Neural cell (in vitro differentiated cells): ENCODE results near the gene SLC2A2. TPM values are rescaled to one million over a fixed set of nuclear protein-coding genes. Genes with fewer than 3 reads are reported as not detected.

Experiments
- H2AFZ ChIP-seq: fragments of 200-600, 300-800 bp; sonication (generic), shearing (Covaris generic); 2 replicates; pipeline ENCODE4 v1.6.0; 2014; ENCODE audit warnings: low read depth, mild to moderate bottlenecking, antibody characterized with exemption, low read length, moderate library complexity
- H3F3A ChIP-seq: fragments of 200-600 bp; shearing (Covaris generic); 2 replicates; pipeline ENCODE4 v1.6.1; 2016; ENCODE audit warnings: mild to moderate bottlenecking, moderate library complexity, mixed read lengths, antibody characterized with exemption, low read length; ENCODE audit not compliant: insufficient read depth, poor library complexity, severe bottlenecking
- H3K27ac ChIP-seq: fragments of 200-600, 300-800 bp; sonication (generic), shearing (Covaris generic); 2 replicates; pipeline ENCODE4 v1.5.1; 2014; ENCODE audit warnings: mild to moderate bottlenecking, low read length, moderate library complexity
- H3K27me3 ChIP-seq: fragments of 300-800, 200-600 bp; sonication (generic), shearing (Covaris generic); 2 replicates; pipeline ENCODE4 v1.6.0; 2014; ENCODE audit warnings: mild to moderate bottlenecking, low read depth, low read length, moderate library complexity; ENCODE audit not compliant: insufficient read depth
- H3K36me3 ChIP-seq: fragments of 300-800, 200-600 bp; sonication (generic), shearing (Covaris generic); 2 replicates; pipeline ENCODE4 v1.5.1; 2014; ENCODE audit warnings: mild to moderate bottlenecking, antibody characterized with exemption, low read length, moderate library complexity; ENCODE audit not compliant: insufficient read depth
- H3K4me2 ChIP-seq: fragments of 300-800, 200-600 bp; sonication (generic), shearing (Covaris generic); 2 replicates; pipeline ENCODE4 v1.6.0; 2014; ENCODE audit warnings: mild to moderate bottlenecking, low read length
- H3K4me3 ChIP-seq: fragments of 300-800, 200-600 bp; sonication (generic), shearing (Covaris generic); 2 replicates; pipeline ENCODE4 v1.5.1; 2014; ENCODE audit warnings: mild to moderate bottlenecking, low read length, moderate library complexity
- H3K79me2 ChIP-seq: fragments of 200-600 bp; shearing (Covaris generic); replicated peaks from 2 replicates; pipeline ENCODE4 v1.6.0; 2014; ENCODE audit warnings: mild to moderate bottlenecking, low read length, moderate library complexity; ENCODE audit not compliant: insufficient read depth
- H3K9ac ChIP-seq: fragments of 300-800, 200-600 bp; sonication (generic), shearing (Covaris generic); 2 replicates; pipeline ENCODE4 v1.6.1; 2016; ENCODE audit warnings: mild to moderate bottlenecking, low read length, mixed read lengths
- H3K9me2 ChIP-seq: fragments of 200-600 bp; shearing (Covaris generic); 2 replicates; pipeline ENCODE4 v1.6.1; 2016; ENCODE audit warnings: mild to moderate bottlenecking, low read length, mixed read lengths; ENCODE audit not compliant: insufficient read depth
- H3K9me3 ChIP-seq: fragments of 200-600, 300-800 bp; sonication (generic), shearing (Covaris generic); 2 replicates; pipeline ENCODE4 v1.6.1; 2016; ENCODE audit warnings: mild to moderate bottlenecking, mixed run types, low read length, moderate library complexity, mixed read lengths
- H4K20me1 ChIP-seq: fragments of 200-600 bp; shearing (Covaris generic); 2 replicates; pipeline ENCODE4 v1.6.1; 2016; ENCODE audit warnings: mild to moderate bottlenecking, mixed run types; ENCODE audit not compliant: insufficient read depth
- CTCF ChIP-seq: fragments of 450-650 bp; IDR thresholded peaks from 2 replicates; pipeline ENCODE4 v1.5.1; 2014; ENCODE audit warnings: antibody characterized with exemption, mild to moderate bottlenecking, moderate library complexity; ENCODE audit not compliant: poor library complexity, severe bottlenecking
- EP300 ChIP-seq: fragments of 450-650 bp; conservative IDR thresholded peaks from 2 replicates; pipeline ENCODE4 v1.6.1; 2014; ENCODE audit warnings: antibody characterized with exemption, mild to moderate bottlenecking, moderate library complexity; ENCODE audit not compliant: poor library complexity, severe bottlenecking
- EZH2 ChIP-seq: fragments of 200-600, 300-800 bp; shearing (Covaris generic), sonication (generic); IDR thresholded peaks from 2 replicates; pipeline ENCODE4 v1.6.1; 2014; ENCODE audit warnings: antibody characterized with exemption, low read length, borderline replicate concordance, mild to moderate bottlenecking; ENCODE audit not compliant: insufficient read depth, poor library complexity, severe bottlenecking
- MXI1 ChIP-seq: fragments of 450-650 bp; conservative IDR thresholded peaks from 2 replicates; pipeline ENCODE4 v1.6.1; 2014; ENCODE audit warnings: antibody characterized with exemption, mild to moderate bottlenecking; ENCODE audit not compliant: poor library complexity, severe bottlenecking
- POLR2AphosphoS5 ChIP-seq: IDR thresholded peaks from 2 replicates; pipeline ENCODE4 v1.6.1; 2012
- RAD21 ChIP-seq: fragments of 450-650 bp; conservative IDR thresholded peaks from 2 replicates; pipeline ENCODE4 v1.6.1; 2014; ENCODE audit warnings: antibody characterized with exemption, mild to moderate bottlenecking, moderate library complexity
- REST ChIP-seq: IDR thresholded peaks from 2 replicates; pipeline ENCODE4 v1.6.1; 2012; ENCODE audit warnings: borderline replicate concordance
- SMC3 ChIP-seq: fragments of 450-650 bp; conservative IDR thresholded peaks from 2 replicates; pipeline ENCODE4 v1.6.1; 2014; ENCODE audit warnings: antibody characterized with exemption, mild to moderate bottlenecking, moderate library complexity; ENCODE audit not compliant: poor library complexity
- TAF1 ChIP-seq: IDR thresholded peaks from 2 replicates; pipeline ENCODE4 v1.6.1; 2012; ENCODE audit warnings: low read depth
- polyA plus RNA-seq: library from polyadenylated mRNA; depleted of rRNA; stranded (reverse); fragments of >200 nt; gene quantifications from 2 replicates; pipeline ENCODE4 v1.2.3, GENCODE V29; 2014

Gene SLC2A2
- polyA plus RNA-seq, 1 donor from 2014 or later = not detected

- no peaks in the 10 kb centered on the region for H3K79me2 ChIP-seq
- no peak overlapping the region for H3K27ac ChIP-seq
- H3K4me3 ChIP-seq = no peak overlapping the region
- H3K9me2 ChIP-seq = no peaks in the 10 kb centered on the region
- H3K9me3 ChIP-seq = no peaks in the 10 kb centered on the region
- TF ChIP-seq RAD21 = no peak
- no peak for TF ChIP-seq TAF1
- TF ChIP-seq MXI1 = no peak
- no peak for TF ChIP-seq EP300
- no peak for TF ChIP-seq CTCF
- TF ChIP-seq EZH2 = no peak
- no peak for TF ChIP-seq SMC3
- no peak for TF ChIP-seq REST
- TF ChIP-seq POLR2AphosphoS5 = no peak
- no peaks in the 10 kb centered on the region for H3K36me3 ChIP-seq
- H3K4me2 ChIP-seq = no peak overlapping the region
- no peaks in the 10 kb centered on the region for H3F3A ChIP-seq
- no peak overlapping the region for H3K9ac ChIP-seq
- no peaks in the 10 kb centered on the region for H4K20me1 ChIP-seq
- no peak overlapping the region for H2AFZ ChIP-seq
- H3K27me3 ChIP-seq = no peaks in the 10 kb centered on the region
Measured at GRCh38 chr3:171044384-171044783, 17.9 kb upstream of the SLC2A2 start.

DNA sequence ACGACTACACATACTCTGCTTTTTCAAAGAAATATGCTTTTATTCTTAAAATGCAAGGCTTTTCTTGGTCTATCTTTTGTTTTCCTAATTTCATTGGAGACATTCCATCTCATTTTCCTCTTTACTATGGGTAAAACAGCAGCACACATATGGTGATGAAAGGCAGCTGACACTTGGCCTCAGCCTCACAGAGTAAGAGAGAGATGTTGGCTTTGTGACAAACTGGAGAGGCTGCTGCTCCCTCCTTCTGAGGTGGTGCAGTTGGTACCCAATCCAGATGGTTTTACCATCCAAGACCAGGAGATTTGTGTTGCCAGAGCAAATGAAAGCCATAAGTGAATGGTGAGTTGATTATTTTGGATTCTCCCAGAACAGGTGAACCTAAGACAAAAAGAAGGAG is 13.2 kb upstream of the SLC2A2 start:
- Histone ChIP-seq H3F3A (no peaks in the 10 kb centered on the region), H3K9me3 (no peaks in the 10 kb centered on the region), H2AFZ (no peak overlapping the region), H3K9ac (no peak overlapping the region), H3K4me3 (no peak overlapping the region), H3K27me3 (no peaks in the 10 kb centered on the region), H3K4me2 (no peak overlapping the region), H4K20me1 (no peaks in the 10 kb centered on the region), H3K27ac (no peak overlapping the region), H3K79me2 (no peaks in the 10 kb centered on the region), H3K36me3 (no peaks in the 10 kb centered on the region), H3K9me2 (no peaks in the 10 kb centered on the region)
- no peak for TF ChIP-seq CTCF
- no peak for TF ChIP-seq RAD21
